GM23248 (cell line): ENCODE results near the gene SLC22A5.
"Not testable (repeated sequence)": the region's sequence is repeated elsewhere in the genome, so short reads cannot be mapped to it uniquely, and the experiment has no call there.

Experiments used
- EZH2 ChIP-seq: fragments of 200-600 bp; sonication (generic); IDR thresholded peaks from 2 replicates; pipeline ENCODE4 v1.6.1; 2018; ENCODE audit warnings: antibody characterized with exemption, mild to moderate bottlenecking; ENCODE audit not compliant: insufficient read depth, poor library complexity, severe bottlenecking
- EZH2phosphoT487 ChIP-seq: fragments of 200-600 bp; sonication (generic); IDR thresholded peaks from 2 replicates; pipeline ENCODE4 v1.6.1; 2018; ENCODE audit warnings: antibody characterized with exemption, moderate library complexity, mild to moderate bottlenecking, low read depth; ENCODE audit not compliant: insufficient read depth

- not testable (repeated sequence) for TF ChIP-seq EZH2, EZH2phosphoT487
Measured at GRCh38 chr5:132415516-132415915, 46.0 kb downstream of the SLC22A5 start.
